Ovary (tissue), 3 donors: ENCODE data around the gene ZMYND15.

Experiments
- EP300 ChIP-seq: sonication (generic); formaldehyde crosslinking; IDR thresholded peaks from one replicate; pipeline ENCODE4 v1.6.1; 2017; ENCODE audit warnings: antibody characterized with exemption
- POLR2A ChIP-seq: fragments of 450-650 bp; IDR thresholded peaks from one replicate; pipeline ENCODE4 v1.6.1; 2017; ENCODE audit warnings: antibody characterized with exemption, mild to moderate bottlenecking, moderate library complexity
- TF ChIP-seq, protein P1 (sequence below), 3 donors: fragments of 450-650 bp in 2 of 3; fragments of 200-600 bp in 1 of 3; IDR thresholded peaks; one replicate each; pipeline versions ENCODE4 v1.5.1 to v1.8.0; 2016 to 2022; ENCODE audit warnings: antibody characterized with exemption in 3 of 3, mild to moderate bottlenecking in 1 of 3
- donor health status: DM: no; HTN: no; CAD: no.

DNA sequence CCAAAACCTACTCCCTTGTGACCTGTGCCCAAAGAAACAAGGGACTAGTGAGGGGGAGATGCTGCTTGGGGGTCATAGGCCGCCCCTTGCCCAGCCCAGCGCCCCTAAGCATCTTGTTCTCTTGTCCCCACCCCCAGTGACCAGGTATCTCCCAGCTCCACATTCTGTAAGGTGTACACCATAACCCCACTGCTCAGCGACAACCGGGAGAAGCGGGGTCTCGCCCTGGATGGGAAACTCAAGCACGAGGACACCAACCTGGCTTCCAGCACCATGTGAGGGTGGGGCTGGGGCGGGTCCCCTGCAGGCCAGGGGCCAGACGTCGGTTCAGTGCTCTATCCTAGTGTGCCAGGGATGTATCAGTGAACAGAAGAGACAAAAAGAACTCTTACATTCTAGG, 20.5 kb upstream of the ZMYND15 start:
- TF ChIP-seq, protein P1, sequence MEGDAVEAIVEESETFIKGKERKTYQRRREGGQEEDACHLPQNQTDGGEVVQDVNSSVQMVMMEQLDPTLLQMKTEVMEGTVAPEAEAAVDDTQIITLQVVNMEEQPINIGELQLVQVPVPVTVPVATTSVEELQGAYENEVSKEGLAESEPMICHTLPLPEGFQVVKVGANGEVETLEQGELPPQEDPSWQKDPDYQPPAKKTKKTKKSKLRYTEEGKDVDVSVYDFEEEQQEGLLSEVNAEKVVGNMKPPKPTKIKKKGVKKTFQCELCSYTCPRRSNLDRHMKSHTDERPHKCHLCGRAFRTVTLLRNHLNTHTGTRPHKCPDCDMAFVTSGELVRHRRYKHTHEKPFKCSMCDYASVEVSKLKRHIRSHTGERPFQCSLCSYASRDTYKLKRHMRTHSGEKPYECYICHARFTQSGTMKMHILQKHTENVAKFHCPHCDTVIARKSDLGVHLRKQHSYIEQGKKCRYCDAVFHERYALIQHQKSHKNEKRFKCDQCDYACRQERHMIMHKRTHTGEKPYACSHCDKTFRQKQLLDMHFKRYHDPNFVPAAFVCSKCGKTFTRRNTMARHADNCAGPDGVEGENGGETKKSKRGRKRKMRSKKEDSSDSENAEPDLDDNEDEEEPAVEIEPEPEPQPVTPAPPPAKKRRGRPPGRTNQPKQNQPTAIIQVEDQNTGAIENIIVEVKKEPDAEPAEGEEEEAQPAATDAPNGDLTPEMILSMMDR (IDR thresholded peaks at IDR 0.05), result no peak
- no peak for TF ChIP-seq POLR2A
- TF ChIP-seq EP300, result no peak
